NCI-H1105 (cell line): ENCODE data around the gene ADGB.
"Not testable (repeated sequence)": the region's sequence is repeated elsewhere in the genome, so short reads cannot be mapped to it uniquely, and the experiment has no call there.

ENCODE experiments used
- DNase-seq: peaks from one replicate; lab custom pipeline; 2025; lab: John Stamatoyannopoulos, UW

The ADGB gene

GRCh38 chr6:146598772-146599405, at the start of gene ADGB:
Gene ADGB, plus strand, starts transcription at chr6:146598972. Its CDS starts 69 bp downstream, at chr6:146599041.
- peak; percentile 32 for DNase-seq

GRCh38 chr6:146550911-146551310, 47.9 kb upstream of the ADGB start:
- DNase-seq = no peak

- no peak for DNase-seq
Measured at GRCh38 chr6:146551545-146551944, 47.2 kb upstream of the ADGB start.

GRCh38 chr6:146553377-146554135, 45.2 kb upstream of the ADGB start:
- no peak for DNase-seq

- DNase-seq = no peak
Measured at GRCh38 chr6:146560607-146561006, 38.2 kb upstream of the ADGB start.

- not testable (repeated sequence) for DNase-seq
Measured at GRCh38 chr6:146566661-146567060, 32.1 kb upstream of the ADGB start.

- not testable (repeated sequence) for DNase-seq
Measured at GRCh38 chr6:146568619-146569018, 30.2 kb upstream of the ADGB start.

GRCh38 chr6:146574211-146574610, 24.6 kb upstream of the ADGB start:
- DNase-seq = no peak

GRCh38 chr6:146578054-146578453, 20.7 kb upstream of the ADGB start:
- DNase-seq = no peak

- no peak for DNase-seq
Measured at GRCh38 chr6:146581968-146582367, 16.8 kb upstream of the ADGB start.

- peak; percentile 11 for DNase-seq
Measured at GRCh38 chr6:146582857-146583256, 15.9 kb upstream of the ADGB start.

- no peak for DNase-seq
Measured at GRCh38 chr6:146583966-146584365, 14.8 kb upstream of the ADGB start.

GRCh38 chr6:146587459-146587858, 11.3 kb upstream of the ADGB start:
- DNase-seq = no peak

- no peak for DNase-seq
Measured at GRCh38 chr6:146590492-146590891, 8.3 kb upstream of the ADGB start.

- DNase-seq = no peak
Measured at GRCh38 chr6:146592451-146592850, 6.3 kb upstream of the ADGB start.

GRCh38 chr6:146593986-146594385, 4.8 kb upstream of the ADGB start:
- DNase-seq = no peak

- no peak for DNase-seq
Measured at GRCh38 chr6:146594495-146594894, 4.3 kb upstream of the ADGB start.

GRCh38 chr6:146595972-146596731, 2.6 kb upstream of the ADGB start:
- no peak for DNase-seq

GRCh38 chr6:146601352-146601751, 2.6 kb downstream of the ADGB start:
- DNase-seq = no peak

- DNase-seq = no peak
Measured at GRCh38 chr6:146602526-146602925, 3.8 kb downstream of the ADGB start.

- DNase-seq = no peak
Measured at GRCh38 chr6:146613947-146614346, 15.2 kb downstream of the ADGB start.

GRCh38 chr6:146620655-146621054, 21.9 kb downstream of the ADGB start:
- no peak for DNase-seq

GRCh38 chr6:146628350-146628749, 29.6 kb downstream of the ADGB start:
- no peak for DNase-seq
